RWPE2 (cell line): ENCODE measurements around the gene ADAMTS16.

ENCODE experiments used
- ATAC-seq: fragments of 200-7000 bp; cut with Tn5 transposase; 3 replicates; pipeline ENCODE4 v1.9.1; 2021; ENCODE audit warnings: low read depth
- DNase-seq: peaks from one replicate; pipeline ENCODE4 v3.0.0-alpha.2; 2020; ENCODE audit warnings: low spot score
- H3K27ac ChIP-seq: fragments of 450-650 bp; 2 replicates; pipeline ENCODE4 v1.5.1; 2017; ENCODE audit warnings: mild to moderate bottlenecking; ENCODE audit not compliant: poor library complexity, severe bottlenecking
- H3K27me3 ChIP-seq: fragments of 250-450 bp; sonication (Bioruptor Pico); 2 replicates; pipeline ENCODE4 v1.5.1; 2021; ENCODE audit warnings: mild to moderate bottlenecking, moderate library complexity; ENCODE audit not compliant: insufficient read depth, poor library complexity, severe bottlenecking
- H3K36me3 ChIP-seq: fragments of 250-450 bp; sonication (Bioruptor Pico); 2 replicates; pipeline ENCODE4 v1.5.1; 2020; ENCODE audit warnings: low read depth, mild to moderate bottlenecking, moderate library complexity
- H3K4me1 ChIP-seq: fragments of 250-450 bp; sonication (Bioruptor Pico); 2 replicates; pipeline ENCODE4 v1.5.1; 2021; ENCODE audit warnings: mild to moderate bottlenecking, moderate library complexity; ENCODE audit not compliant: insufficient read depth, poor library complexity, severe bottlenecking
- H3K4me3 ChIP-seq: fragments of 250-450 bp; sonication (Bioruptor Pico); 2 replicates; pipeline ENCODE4 v1.5.1; 2021; ENCODE audit warnings: mild to moderate bottlenecking, moderate library complexity; ENCODE audit not compliant: severe bottlenecking
- H3K9me3 ChIP-seq: fragments of 250-450 bp; sonication (Bioruptor Pico); 2 replicates; pipeline ENCODE4 v1.5.1; 2021; ENCODE audit warnings: mild to moderate bottlenecking, moderate library complexity; ENCODE audit not compliant: severe bottlenecking
- CTCF ChIP-seq: fragments of 450-650 bp; IDR thresholded peaks from one replicate; pipeline ENCODE4 v1.5.1; 2017; ENCODE audit warnings: mild to moderate bottlenecking, moderate library complexity; ENCODE audit not compliant: poor library complexity, severe bottlenecking

ADAMTS16 gene

GRCh38 chr5:5181650-5182324, 41.7 kb downstream of the ADAMTS16 start:
- Histone ChIP-seq H3K27me3 (no peaks in the 10 kb centered on the region), H3K4me1 (no peaks in the 10 kb centered on the region), H3K36me3 (no peaks in the 10 kb centered on the region), H3K27ac (no peak overlapping the region), H3K4me3 (no peak overlapping the region), H3K9me3 (no peaks in the 10 kb centered on the region)
- TF ChIP-seq CTCF: no peak
- no peak for DNase-seq
- no peak for ATAC-seq

DNA sequence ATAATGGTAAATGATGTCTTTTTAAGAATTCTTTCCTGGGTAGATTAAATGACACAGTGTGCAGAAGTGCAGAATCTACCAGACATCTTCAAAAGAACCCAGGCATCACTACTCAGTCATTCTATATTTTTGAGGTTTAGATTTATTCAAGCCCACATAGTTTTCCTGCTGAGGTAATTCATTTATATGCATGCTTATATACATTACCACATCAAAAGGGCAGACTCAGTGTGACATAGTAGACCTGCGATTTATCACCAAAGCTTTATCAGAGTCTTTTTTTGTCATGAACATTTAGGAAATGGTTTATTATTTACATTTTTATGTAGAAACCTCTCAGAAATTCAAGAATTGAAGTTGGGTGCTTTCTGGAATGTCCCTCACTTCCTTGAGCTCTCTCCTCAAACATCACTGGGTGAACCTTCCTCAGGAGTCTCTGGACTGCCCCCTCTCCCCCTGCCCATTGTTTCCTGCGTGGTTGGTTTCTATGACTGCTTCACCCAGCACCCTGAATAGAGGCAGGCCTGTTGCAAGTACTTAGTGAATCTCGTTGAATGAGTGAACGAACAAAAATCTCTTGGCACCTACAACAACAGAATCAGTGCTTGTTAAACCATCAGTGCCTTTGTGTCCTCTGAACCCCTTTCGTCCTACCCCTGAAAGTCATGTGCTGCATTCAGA, 42.5 kb downstream of the ADAMTS16 start:
- ATAC-seq: no peak
- Histone ChIP-seq H3K4me1 (peaks cover 5% of the 10 kb centered on the region), H3K4me3 (no peak overlapping the region), H3K9me3 (no peaks in the 10 kb centered on the region), H3K27ac (no peak overlapping the region), H3K27me3 (no peaks in the 10 kb centered on the region), H3K36me3 (no peaks in the 10 kb centered on the region)
- TF ChIP-seq CTCF: no peak
- no peak for DNase-seq

DNA sequence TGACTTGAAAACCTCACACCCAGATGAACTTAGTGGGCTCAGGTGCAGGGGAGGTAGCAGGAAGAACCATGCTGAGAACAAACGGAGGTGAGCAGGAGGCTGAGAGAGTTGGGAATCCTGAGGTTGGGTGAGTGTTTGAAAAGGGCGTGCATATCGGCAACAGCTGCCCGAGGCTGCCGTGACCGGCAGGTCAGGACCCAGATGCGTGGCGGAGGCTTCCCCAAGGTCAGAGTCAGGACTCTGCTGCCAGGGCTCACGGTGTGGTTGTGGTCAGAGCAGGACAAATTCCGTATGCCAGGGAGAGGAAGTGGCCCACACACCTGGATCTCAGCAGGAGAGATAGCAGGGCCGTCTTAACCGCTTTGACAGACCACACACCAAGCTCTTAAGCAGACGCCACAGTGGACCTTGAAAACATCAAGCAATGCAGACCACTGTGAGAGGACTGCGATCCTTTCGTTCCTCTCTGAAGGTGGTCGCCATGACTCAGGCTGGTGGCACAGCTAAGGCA, 43.1 kb downstream of the ADAMTS16 start:
- H3K4me1 ChIP-seq: peaks cover 6% of the 10 kb centered on the region
- no peak for ATAC-seq
- no peak overlapping the region for H3K27ac ChIP-seq
- no peak overlapping the region for H3K4me3 ChIP-seq
- no peaks in the 10 kb centered on the region for H3K27me3 ChIP-seq
- DNase-seq: no peak
- no peak for TF ChIP-seq CTCF
- H3K36me3 ChIP-seq: no peaks in the 10 kb centered on the region
- H3K9me3 ChIP-seq: no peaks in the 10 kb centered on the region

- TF ChIP-seq CTCF: no peak
- Histone ChIP-seq H3K27me3 (no peaks in the 10 kb centered on the region), H3K4me1 (peaks cover 8% of the 10 kb centered on the region), H3K36me3 (no peaks in the 10 kb centered on the region), H3K27ac (no peak overlapping the region), H3K9me3 (no peaks in the 10 kb centered on the region), H3K4me3 (no peak overlapping the region)
- DNase-seq: no peak
- ATAC-seq: no peak
Measured at GRCh38 chr5:5183933-5184332, 43.8 kb downstream of the ADAMTS16 start.
